Calu3 (cell line): ENCODE results near the gene NME3. TPM values are rescaled to one million over a fixed set of nuclear protein-coding genes. Genes with fewer than 3 reads are reported as not detected.

Source experiments
- BruUV-seq: library from RNA; stranded (reverse); fragments of 400-500 nt; replicated peaks from 2 replicates; lab custom pipeline; 2021; lab: Mats Ljungman, UMichigan
- CTCF ChIA-PET: fragments of 300-600 bp; sonication (Branson Sonifier 250); formaldehyde crosslinking; loops from one replicate; lab custom pipeline; 2022; ENCODE audit warnings: antibody characterized with exemption; lab: Charles Lee
- DNase-seq: peaks from one replicate; pipeline ENCODE4 v3.0.0; 2022
- H3K27ac Mint-ChIP-seq: one replicate; pipeline ENCODE4 v1.8.0; 2022; ENCODE audit warnings: mixed read lengths; ENCODE audit not compliant: unreplicated experiment
- H3K27me3 Mint-ChIP-seq: one replicate; pipeline ENCODE4 v1.8.0; 2022; ENCODE audit warnings: mixed read lengths; ENCODE audit not compliant: unreplicated experiment
- H3K36me3 Mint-ChIP-seq: one replicate; pipeline ENCODE4 v1.8.0; 2022; ENCODE audit warnings: mild to moderate bottlenecking, moderate library complexity, mixed read lengths; ENCODE audit not compliant: insufficient read depth, unreplicated experiment
- H3K4me1 Mint-ChIP-seq: one replicate; pipeline ENCODE4 v1.8.0; 2022; ENCODE audit warnings: mild to moderate bottlenecking, low read depth, mixed read lengths; ENCODE audit not compliant: unreplicated experiment
- H3K4me3 Mint-ChIP-seq: one replicate; pipeline ENCODE4 v1.8.0; 2022; ENCODE audit warnings: mild to moderate bottlenecking, low read depth, moderate library complexity, mixed read lengths; ENCODE audit not compliant: unreplicated experiment
- H3K9me3 Mint-ChIP-seq: one replicate; pipeline ENCODE4 v1.8.0; 2022; ENCODE audit warnings: low read depth, mixed read lengths; ENCODE audit not compliant: unreplicated experiment
- intact Hi-C: fragments of 100-400 bp; cut with micrococcal nuclease; formaldehyde crosslinking; loops from one replicate; pipeline ENCODE4 v1.10.0; 2022; ENCODE audit not compliant: unreplicated experiment
- total RNA-seq: library from RNA; stranded (reverse); gene quantifications from 2 replicates; pipeline ENCODE4 v1.2.3, GENCODE V29; 2022
- TF ChIP-seq, protein P1 (sequence below): fragments of 200-600 bp; IDR thresholded peaks from one replicate; pipeline ENCODE4 v1.8.0; 2022; ENCODE audit warnings: antibody characterized with exemption; ENCODE audit not compliant: unreplicated experiment

NME3 gene
- total RNA-seq, 1 experiment from 2014 or later, result 64.3 TPM

DNA sequence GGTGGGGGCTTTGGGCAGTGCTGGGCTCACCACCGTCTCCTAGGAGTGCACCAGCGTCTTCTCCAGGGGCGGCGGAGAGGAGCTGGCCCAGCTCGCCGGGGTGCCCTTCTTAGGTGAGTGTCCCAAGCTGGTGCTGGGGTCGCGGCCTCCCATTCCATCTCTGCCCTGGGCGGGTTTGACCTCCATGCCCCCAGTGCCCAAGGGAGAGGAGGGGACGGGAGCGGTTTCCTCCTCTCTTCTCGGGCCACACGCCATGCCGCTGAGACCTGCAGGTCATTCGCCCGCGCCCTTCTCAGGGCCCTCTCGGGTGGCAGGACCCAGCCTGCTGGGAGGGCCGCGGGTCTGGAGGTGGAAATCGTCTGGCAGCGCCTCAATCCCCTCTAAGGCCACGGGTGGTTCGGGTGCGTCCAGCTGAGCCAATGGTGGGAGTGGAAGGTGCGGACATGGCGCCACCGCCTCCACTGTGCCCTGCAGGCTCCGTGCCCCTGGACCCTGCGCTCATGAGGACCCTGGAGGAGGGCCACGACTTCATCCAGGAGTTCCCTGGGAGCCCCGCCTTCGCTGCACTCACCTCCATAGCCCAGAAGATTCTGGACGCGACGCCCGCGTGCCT is 16.9 kb upstream of the NME3 start:
- no peak overlapping the region for H3K27ac Mint-ChIP-seq
- H3K36me3 Mint-ChIP-seq, result peaks cover 57% of the 10 kb centered on the region
- H3K4me3 Mint-ChIP-seq, result no peak overlapping the region
- TF ChIP-seq, protein P1, sequence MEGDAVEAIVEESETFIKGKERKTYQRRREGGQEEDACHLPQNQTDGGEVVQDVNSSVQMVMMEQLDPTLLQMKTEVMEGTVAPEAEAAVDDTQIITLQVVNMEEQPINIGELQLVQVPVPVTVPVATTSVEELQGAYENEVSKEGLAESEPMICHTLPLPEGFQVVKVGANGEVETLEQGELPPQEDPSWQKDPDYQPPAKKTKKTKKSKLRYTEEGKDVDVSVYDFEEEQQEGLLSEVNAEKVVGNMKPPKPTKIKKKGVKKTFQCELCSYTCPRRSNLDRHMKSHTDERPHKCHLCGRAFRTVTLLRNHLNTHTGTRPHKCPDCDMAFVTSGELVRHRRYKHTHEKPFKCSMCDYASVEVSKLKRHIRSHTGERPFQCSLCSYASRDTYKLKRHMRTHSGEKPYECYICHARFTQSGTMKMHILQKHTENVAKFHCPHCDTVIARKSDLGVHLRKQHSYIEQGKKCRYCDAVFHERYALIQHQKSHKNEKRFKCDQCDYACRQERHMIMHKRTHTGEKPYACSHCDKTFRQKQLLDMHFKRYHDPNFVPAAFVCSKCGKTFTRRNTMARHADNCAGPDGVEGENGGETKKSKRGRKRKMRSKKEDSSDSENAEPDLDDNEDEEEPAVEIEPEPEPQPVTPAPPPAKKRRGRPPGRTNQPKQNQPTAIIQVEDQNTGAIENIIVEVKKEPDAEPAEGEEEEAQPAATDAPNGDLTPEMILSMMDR, result no peak
- no peak for DNase-seq
- intact Hi-C loops, result no loop called here
- BruUV-seq, result no TSS peak
- CTCF ChIA-PET, result interaction anchor here (0.5 kb wide), 1 partner anchor 732 kb away, joined by 3 read pairs; the partner anchor contains the start of gene AMDHD2
- H3K9me3 Mint-ChIP-seq, result no peaks in the 10 kb centered on the region
- H3K27me3 Mint-ChIP-seq, result no peaks in the 10 kb centered on the region
- no peaks in the 10 kb centered on the region for H3K4me1 Mint-ChIP-seq

DNA sequence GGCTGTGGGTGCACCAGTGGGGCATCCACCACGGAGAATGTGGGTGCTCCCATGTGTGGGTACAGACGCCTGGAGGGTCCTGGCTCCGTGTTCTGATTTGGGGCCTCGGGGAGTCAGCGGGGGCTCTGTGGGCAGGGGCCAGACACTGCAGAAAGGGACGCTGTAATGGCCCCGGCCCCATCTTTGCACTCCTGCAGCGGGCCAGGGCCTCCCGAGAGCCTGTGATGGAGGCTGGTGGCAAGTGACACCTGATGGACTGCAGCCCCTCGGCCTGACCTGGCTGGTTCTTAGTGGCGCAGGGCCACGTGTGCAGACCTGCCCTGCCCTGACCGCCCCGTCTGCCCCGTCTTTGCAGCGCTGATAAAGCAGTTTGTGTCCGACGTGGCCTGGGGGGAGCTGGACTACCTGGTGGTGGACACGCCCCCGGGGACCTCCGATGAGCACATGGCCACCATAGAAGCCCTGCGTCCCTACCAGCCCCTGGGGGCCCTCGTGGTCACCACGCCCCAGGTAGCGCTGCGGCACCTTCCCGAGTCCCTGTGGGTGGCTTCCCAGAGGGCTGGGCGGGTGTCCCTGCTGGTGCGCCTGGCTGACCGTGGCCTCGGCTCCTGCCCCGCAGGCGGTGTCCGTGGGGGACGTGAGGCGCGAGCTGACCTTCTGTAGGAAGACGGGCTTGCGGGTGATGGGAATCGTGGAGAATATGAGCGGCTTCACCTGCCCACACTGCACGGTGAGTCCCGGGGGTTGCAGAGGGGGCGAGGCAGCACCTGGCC is 16.2 kb upstream of the NME3 start:
- intact Hi-C loops, result no loop called here
- H3K36me3 Mint-ChIP-seq, result peaks cover 64% of the 10 kb centered on the region
- TF ChIP-seq, protein P1, result no peak
- CTCF ChIA-PET, result no interaction called here
- H3K27me3 Mint-ChIP-seq, result no peaks in the 10 kb centered on the region
- no peak for DNase-seq
- H3K4me1 Mint-ChIP-seq, result no peaks in the 10 kb centered on the region
- no TSS peak for BruUV-seq
- H3K9me3 Mint-ChIP-seq, result no peaks in the 10 kb centered on the region
- no peak overlapping the region for H3K4me3 Mint-ChIP-seq
- no peak overlapping the region for H3K27ac Mint-ChIP-seq

DNA sequence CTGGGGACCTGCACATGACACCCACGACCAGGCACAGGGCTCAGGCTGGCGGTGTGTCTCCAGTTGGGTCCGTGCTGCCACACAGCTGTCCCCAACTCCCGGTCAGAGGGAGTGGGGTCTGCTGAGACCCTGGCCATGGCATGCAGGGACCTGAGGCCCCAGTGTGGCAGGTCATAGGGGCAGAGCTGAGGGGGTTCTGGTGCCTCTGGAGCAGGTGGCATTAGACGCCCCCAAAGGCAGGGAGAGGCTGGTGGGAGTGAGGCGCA is 15.6 kb upstream of the NME3 start:
- Mint-ChIP-seq H3K36me3 (peaks cover 69% of the 10 kb centered on the region), H3K27me3 (no peaks in the 10 kb centered on the region), H3K4me3 (no peak overlapping the region), H3K4me1 (no peaks in the 10 kb centered on the region), H3K27ac (no peak overlapping the region), H3K9me3 (no peaks in the 10 kb centered on the region)
- TF ChIP-seq, protein P1, result no peak
- CTCF ChIA-PET, result no interaction called here
- BruUV-seq, result no TSS peak
- intact Hi-C loops, result no loop called here
- no peak for DNase-seq

DNA sequence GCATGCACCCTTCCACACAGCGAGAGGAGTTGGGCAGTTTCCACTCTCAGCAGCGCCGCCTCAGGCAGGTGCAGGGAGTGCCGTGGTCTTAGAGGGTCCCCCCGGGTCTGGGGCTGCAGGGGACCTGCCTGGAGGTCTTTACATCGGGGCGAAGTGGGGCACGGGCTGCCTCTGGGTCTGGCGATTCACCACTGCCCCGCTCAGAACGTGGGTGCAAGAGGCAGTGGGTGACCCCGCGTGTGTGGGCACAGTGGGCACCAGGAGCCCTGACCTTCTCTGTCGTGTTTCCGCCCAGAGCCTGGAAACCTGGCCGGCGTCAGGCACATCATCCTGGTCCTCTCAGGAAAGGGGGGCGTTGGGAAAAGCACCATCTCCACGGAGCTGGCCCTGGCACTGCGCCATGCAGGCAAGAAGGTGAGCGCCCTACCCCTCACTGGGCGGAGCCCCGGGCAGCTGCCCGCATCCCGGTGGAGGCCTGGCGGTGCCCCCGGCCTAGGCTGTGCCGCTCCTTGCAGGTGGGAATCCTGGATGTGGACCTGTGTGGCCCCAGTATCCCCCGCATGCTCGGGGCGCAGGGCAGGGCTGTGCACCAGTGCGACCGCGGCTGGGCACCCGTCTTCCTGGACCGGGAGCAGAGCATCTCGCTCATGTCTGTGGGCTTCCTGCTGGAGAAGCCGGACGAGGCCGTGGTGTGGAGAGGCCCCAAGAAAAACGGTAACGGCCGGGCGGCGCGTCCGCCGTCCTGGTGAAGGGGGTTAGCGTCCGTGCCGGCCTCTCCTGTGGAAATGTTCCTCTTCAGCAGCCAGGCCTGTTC is 15.1 kb upstream of the NME3 start:
- H3K9me3 Mint-ChIP-seq, result no peaks in the 10 kb centered on the region
- H3K36me3 Mint-ChIP-seq, result peaks cover 74% of the 10 kb centered on the region
- H3K4me1 Mint-ChIP-seq, result peaks cover 5% of the 10 kb centered on the region
- no peak for DNase-seq
- TF ChIP-seq, protein P1, result no peak
- intact Hi-C loops, result no loop called here
- no peak overlapping the region for H3K4me3 Mint-ChIP-seq
- no peaks in the 10 kb centered on the region for H3K27me3 Mint-ChIP-seq
- no peak overlapping the region for H3K27ac Mint-ChIP-seq
- BruUV-seq, result no TSS peak
- CTCF ChIA-PET, result no interaction called here
